ENCODE results near the gene DPYD.

Gene DPYD

DNA sequence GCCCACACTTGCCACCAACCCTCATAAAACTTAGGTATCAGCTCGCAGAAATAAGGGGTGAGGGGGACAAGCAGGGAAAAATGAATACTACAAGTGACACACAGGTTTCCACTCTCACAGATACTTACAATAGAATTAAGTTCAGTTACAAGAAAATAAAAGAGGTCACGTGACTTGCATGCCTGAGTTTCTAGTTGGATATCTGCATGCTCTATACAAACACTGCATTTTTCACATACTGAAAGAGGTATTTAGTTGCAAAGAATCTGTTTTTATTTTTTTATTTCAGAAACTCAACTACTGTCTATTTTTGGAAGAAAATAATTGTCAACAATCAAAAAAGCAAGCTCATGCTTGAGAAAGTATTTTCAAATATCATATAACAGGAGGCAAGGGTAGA, 43.5 kb downstream of the DPYD start:
- DNase-seq (ENCODE audit: low spot score): no peak
- TF ChIP-seq, protein P1, sequence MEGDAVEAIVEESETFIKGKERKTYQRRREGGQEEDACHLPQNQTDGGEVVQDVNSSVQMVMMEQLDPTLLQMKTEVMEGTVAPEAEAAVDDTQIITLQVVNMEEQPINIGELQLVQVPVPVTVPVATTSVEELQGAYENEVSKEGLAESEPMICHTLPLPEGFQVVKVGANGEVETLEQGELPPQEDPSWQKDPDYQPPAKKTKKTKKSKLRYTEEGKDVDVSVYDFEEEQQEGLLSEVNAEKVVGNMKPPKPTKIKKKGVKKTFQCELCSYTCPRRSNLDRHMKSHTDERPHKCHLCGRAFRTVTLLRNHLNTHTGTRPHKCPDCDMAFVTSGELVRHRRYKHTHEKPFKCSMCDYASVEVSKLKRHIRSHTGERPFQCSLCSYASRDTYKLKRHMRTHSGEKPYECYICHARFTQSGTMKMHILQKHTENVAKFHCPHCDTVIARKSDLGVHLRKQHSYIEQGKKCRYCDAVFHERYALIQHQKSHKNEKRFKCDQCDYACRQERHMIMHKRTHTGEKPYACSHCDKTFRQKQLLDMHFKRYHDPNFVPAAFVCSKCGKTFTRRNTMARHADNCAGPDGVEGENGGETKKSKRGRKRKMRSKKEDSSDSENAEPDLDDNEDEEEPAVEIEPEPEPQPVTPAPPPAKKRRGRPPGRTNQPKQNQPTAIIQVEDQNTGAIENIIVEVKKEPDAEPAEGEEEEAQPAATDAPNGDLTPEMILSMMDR (IDR thresholded peaks at IDR 0.05; ENCODE audit: borderline replicate concordance, control extremely low read depth, extremely low read depth, insufficient read depth, missing control alignments): no peak
- in situ Hi-C loops (cut with MboI; ENCODE audit: low sequenced_read_pairs, unreplicated experiment): no loop called here

DNA sequence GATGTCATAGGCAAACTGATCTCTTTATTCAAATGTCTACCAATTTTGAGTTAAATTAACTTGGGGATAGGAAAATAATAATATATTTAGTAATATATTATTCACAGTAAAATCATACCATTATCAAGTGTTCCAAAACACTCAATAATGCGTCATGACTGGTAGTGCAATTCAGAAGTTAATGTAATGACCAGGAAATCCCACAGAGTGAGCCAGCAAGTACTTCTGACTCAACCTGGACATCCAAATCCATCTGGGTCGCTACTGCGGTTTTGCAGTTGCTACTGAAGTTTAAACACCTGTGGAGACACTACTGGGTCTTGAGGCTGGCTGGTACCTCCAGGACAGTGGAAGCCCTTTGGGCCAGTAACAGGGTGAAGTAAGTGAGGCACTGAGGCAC, 44.8 kb downstream of the DPYD start:
- in situ Hi-C loops (cut with MboI; ENCODE audit: low sequenced_read_pairs, unreplicated experiment): no loop called here
- TF ChIP-seq, protein P1 (IDR thresholded peaks at IDR 0.05; ENCODE audit: borderline replicate concordance, control extremely low read depth, extremely low read depth, insufficient read depth, missing control alignments): no peak
- no peak for DNase-seq (ENCODE audit: low spot score)

GRCh38 chr1:97870589-97870988, 50.2 kb downstream of the DPYD start:
- TF ChIP-seq, protein P1 (IDR thresholded peaks at IDR 0.05; ENCODE audit: borderline replicate concordance, control extremely low read depth, extremely low read depth, insufficient read depth, missing control alignments): no peak
- in situ Hi-C loops (cut with MboI; ENCODE audit: low sequenced_read_pairs, unreplicated experiment): no loop called here

GRCh38 chr1:97869441-97869840, 51.4 kb downstream of the DPYD start:
- TF ChIP-seq, protein P1 (IDR thresholded peaks at IDR 0.05; ENCODE audit: borderline replicate concordance, control extremely low read depth, extremely low read depth, insufficient read depth, missing control alignments): no peak
- in situ Hi-C loops (cut with MboI; ENCODE audit: low sequenced_read_pairs, unreplicated experiment): no loop called here
- DNase-seq (ENCODE audit: low spot score): no peak

More at GRCh38 chr1:97870589-97870988, 50.2 kb downstream of the DPYD start:
- DNase-seq (ENCODE audit: low spot score): no peak

DNA sequence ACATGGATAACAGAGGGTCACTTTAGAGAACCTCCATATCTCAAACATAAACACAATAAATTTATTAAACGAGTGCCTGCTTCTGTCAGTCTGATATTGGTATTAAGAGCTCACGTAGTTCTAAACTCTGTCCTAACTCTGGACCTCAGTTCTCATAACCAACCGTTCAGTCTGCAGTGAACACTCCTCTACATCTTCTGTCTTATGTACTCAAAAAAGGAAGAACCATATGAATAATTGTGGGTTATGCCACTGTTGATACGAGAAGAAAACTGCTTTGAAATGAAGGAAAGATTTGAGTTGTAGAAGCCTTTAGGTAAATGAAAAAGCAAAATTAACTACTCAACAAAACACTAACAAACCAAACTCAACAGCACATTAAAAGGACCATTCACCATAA, 53.7 kb downstream of the DPYD start:
- no peak for DNase-seq (ENCODE audit: low spot score)
- in situ Hi-C loops (cut with MboI; ENCODE audit: low sequenced_read_pairs, unreplicated experiment): no loop called here
- TF ChIP-seq, protein P1 (IDR thresholded peaks at IDR 0.05; ENCODE audit: borderline replicate concordance, control extremely low read depth, extremely low read depth, insufficient read depth, missing control alignments): no peak

DNA sequence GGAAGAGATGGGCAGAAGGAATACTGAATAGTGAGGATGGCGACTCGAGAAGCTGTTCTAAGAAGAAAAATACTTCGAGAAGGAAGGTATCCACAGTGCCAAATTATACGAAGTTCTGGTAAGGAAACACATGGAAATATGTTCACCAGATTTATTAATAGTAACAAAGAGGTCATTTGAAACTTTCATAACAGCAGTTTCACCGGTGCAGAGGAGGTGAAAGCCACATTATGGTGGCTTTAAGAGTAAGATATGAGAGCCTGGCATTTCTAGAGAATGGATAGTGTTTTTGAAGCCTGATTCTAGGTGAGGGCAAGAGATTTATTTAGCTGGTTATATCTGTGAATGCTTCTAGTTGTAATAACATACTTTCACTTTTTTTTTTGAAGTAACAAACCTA, 56.2 kb downstream of the DPYD start:
- no peak for DNase-seq (ENCODE audit: low spot score)
- in situ Hi-C loops (cut with MboI; ENCODE audit: low sequenced_read_pairs, unreplicated experiment): no loop called here
- TF ChIP-seq, protein P1 (IDR thresholded peaks at IDR 0.05; ENCODE audit: borderline replicate concordance, control extremely low read depth, extremely low read depth, insufficient read depth, missing control alignments): no peak

GRCh38 chr1:97853221-97853620, 67.6 kb downstream of the DPYD start:
- DNase-seq (ENCODE audit: low spot score): no peak

More at GRCh38 chr1:97853221-97853620, 67.6 kb downstream of the DPYD start:
- in situ Hi-C loops (cut with MboI; ENCODE audit: low sequenced_read_pairs, unreplicated experiment): no loop called here
- TF ChIP-seq, protein P1 (IDR thresholded peaks at IDR 0.05; ENCODE audit: borderline replicate concordance, control extremely low read depth, extremely low read depth, insufficient read depth, missing control alignments): no peak
